GM23248 (cell line): ENCODE data around the gene CAMTA2. TPM values are rescaled to one million over a fixed set of nuclear protein-coding genes. Genes with fewer than 3 reads are reported as not detected.
A peak's percentile ranks its signal among the peaks of the same experiment; 100 is the strongest.

Source experiments
- DNase-seq: peaks from one replicate; pipeline ENCODE4 v3.0.0-alpha.2; 2015
- H2AFZ ChIP-seq: fragments of 200-600 bp; sonication (generic); 2 replicates; pipeline ENCODE4 v1.6.1; 2016; ENCODE audit warnings: antibody characterized with exemption
- H3F3A ChIP-seq: fragments of 200-600 bp; sonication (generic); 2 replicates; pipeline ENCODE4 v1.6.1; 2016; ENCODE audit warnings: mild to moderate bottlenecking, antibody characterized with exemption, mixed run types; ENCODE audit not compliant: insufficient read depth
- H3K27ac ChIP-seq: fragments of 200-600 bp; sonication (generic); 2 replicates; pipeline ENCODE4 v1.5.1; 2016; ENCODE audit warnings: mild to moderate bottlenecking
- H3K27me3 ChIP-seq: fragments of 200-600 bp; sonication (generic); replicated peaks from 2 replicates; pipeline ENCODE4 v1.6.1; 2016; ENCODE audit warnings: mild to moderate bottlenecking; ENCODE audit not compliant: insufficient read depth
- H3K36me3 ChIP-seq: fragments of 200-600 bp; sonication (generic); 2 replicates; pipeline ENCODE4 v1.6.1; 2016; ENCODE audit warnings: low read depth, mild to moderate bottlenecking
- H3K4me1 ChIP-seq: fragments of 200-600 bp; sonication (generic); 2 replicates; pipeline ENCODE4 v1.6.1; 2016; ENCODE audit warnings: mild to moderate bottlenecking; ENCODE audit not compliant: insufficient read depth
- H3K4me2 ChIP-seq: fragments of 200-600 bp; sonication (generic); one replicate; pipeline ENCODE4 v1.6.1; 2016; ENCODE audit warnings: mild to moderate bottlenecking; ENCODE audit not compliant: unreplicated experiment
- H3K4me3 ChIP-seq: fragments of 200-600 bp; sonication (generic); 2 replicates; pipeline ENCODE4 v1.5.1; 2016; ENCODE audit warnings: mild to moderate bottlenecking
- H3K79me2 ChIP-seq: fragments of 200-600 bp; sonication (generic); 2 replicates; pipeline ENCODE4 v1.6.1; 2016; ENCODE audit warnings: mild to moderate bottlenecking; ENCODE audit not compliant: insufficient read depth
- H3K9ac ChIP-seq: fragments of 200-600 bp; sonication (generic); 2 replicates; pipeline ENCODE4 v1.6.1; 2016; ENCODE audit warnings: mild to moderate bottlenecking
- H3K9me2 ChIP-seq: fragments of 200-600 bp; sonication (generic); 2 replicates; pipeline ENCODE4 v1.6.1; 2016; ENCODE audit warnings: mixed run types, mild to moderate bottlenecking, moderate library complexity; ENCODE audit not compliant: insufficient read depth
- H3K9me3 ChIP-seq: fragments of 200-600 bp; sonication (generic); one replicate; pipeline ENCODE4 v1.6.1; 2017; ENCODE audit warnings: low read depth
- H4K20me1 ChIP-seq: fragments of 200-600 bp; sonication (generic); 2 replicates; pipeline ENCODE4 v1.6.0; 2016; ENCODE audit not compliant: insufficient read depth
- EZH2 ChIP-seq: fragments of 200-600 bp; sonication (generic); IDR thresholded peaks from 2 replicates; pipeline ENCODE4 v1.6.1; 2018; ENCODE audit warnings: antibody characterized with exemption, mild to moderate bottlenecking; ENCODE audit not compliant: insufficient read depth, poor library complexity, severe bottlenecking
- EZH2phosphoT487 ChIP-seq: fragments of 200-600 bp; sonication (generic); IDR thresholded peaks from 2 replicates; pipeline ENCODE4 v1.6.1; 2018; ENCODE audit warnings: antibody characterized with exemption, moderate library complexity, mild to moderate bottlenecking, low read depth; ENCODE audit not compliant: insufficient read depth
- WGBS, 2 experiments: methylation state at CpG; one replicate each; pipeline ENCODE4 v1.1.6; 2015 to 2017; ENCODE audit warnings: low lambda C conversion rate in 2 of 2, low coverage in 1 of 2; ENCODE audit errors: missing lambda C conversion rate in 2 of 2; 5-methylcytosine and 5-hydroxymethylcytosine counted together
- in situ Hi-C: fragments of 300-500 bp; cut with MboI; formaldehyde crosslinking; loops from 2 replicates; pipeline ENCODE4 v1.15.0; 2020
- polyA plus RNA-seq: library from polyadenylated mRNA; unstranded; fragments of >200 nt; fragmentation: Nextera tagmentation; extraction: Ambion mirVana; gene quantifications from 2 replicates; pipeline ENCODE4 v1.2.1, GENCODE V29; 2016
- total RNA-seq: library from RNA; depleted of rRNA; stranded (reverse); fragments of >200 nt; shearing (Covaris generic); gene quantifications from 2 replicates; pipeline ENCODE4 v1.2.3, GENCODE V29; 2014

The CAMTA2 gene
- total and polyA plus RNA-seq, 2 experiments from 2014 or later, result 10.1 to 28.8 TPM

- in situ Hi-C loops, result no loop called here
- Histone ChIP-seq H3K79me2 (peaks cover 19% of the 10 kb centered on the region), H2AFZ (no peak overlapping the region)
Measured at GRCh38 chr17:4935650-4936049, 51.8 kb downstream of the CAMTA2 start.

GRCh38 chr17:4934173-4934979, 53.1 kb downstream of the CAMTA2 start:
- Histone ChIP-seq H2AFZ (no peak overlapping the region), H4K20me1 (no peaks in the 10 kb centered on the region), H3K4me2 (no peak overlapping the region), H3K4me3 (no peak overlapping the region), H3K4me1 (peaks cover 6% of the 10 kb centered on the region; the same call in 1 of the 2 replicates), H3F3A (no peaks in the 10 kb centered on the region), H3K9me3 (no peaks in the 10 kb centered on the region), H3K9ac (peak overlapping the region; percentile 46; the same call in 1 of the 2 replicates), H3K79me2 (peaks cover 16% of the 10 kb centered on the region), H3K36me3 (no peaks in the 10 kb centered on the region), H3K27ac (no peak overlapping the region), H3K27me3 (no peaks in the 10 kb centered on the region), H3K9me2 (no peaks in the 10 kb centered on the region)
- 34 to 37% methylated on average over 14 of the region's 14 CpGs for WGBS, 2 experiments
- TF ChIP-seq EZH2, result no peak
- no peak for TF ChIP-seq EZH2phosphoT487
- DNase-seq, result peak; percentile 63
- in situ Hi-C loops, result no loop called here

More at GRCh38 chr17:4935650-4936049, 51.8 kb downstream of the CAMTA2 start:
- no peaks in the 10 kb centered on the region for H3K36me3 ChIP-seq
- no peak overlapping the region for H3K9ac ChIP-seq
- DNase-seq, result no peak
- H3K27me3 ChIP-seq, result no peaks in the 10 kb centered on the region
- TF ChIP-seq EZH2phosphoT487 (no peak), EZH2 (no peak)
- no peak overlapping the region for H3K4me3 ChIP-seq
- H3K9me3 ChIP-seq, result no peaks in the 10 kb centered on the region
- H3K27ac ChIP-seq, result no peak overlapping the region
- no peak overlapping the region for H3K4me2 ChIP-seq
- H3F3A ChIP-seq, result peaks cover 4% of the 10 kb centered on the region; the same call in 1 of the 2 replicates
- H4K20me1 ChIP-seq, result no peaks in the 10 kb centered on the region
- peaks cover 6% of the 10 kb centered on the region; the same call in 1 of the 2 replicates for H3K4me1 ChIP-seq
- H3K9me2 ChIP-seq, result no peaks in the 10 kb centered on the region

GRCh38 chr17:4933646-4934045, 53.8 kb downstream of the CAMTA2 start:
- no peaks in the 10 kb centered on the region for H3F3A ChIP-seq
- peaks cover 2% of the 10 kb centered on the region; the same call in 1 of the 2 replicates for H3K4me1 ChIP-seq
- 85 to 86% methylated on average over 6 to 16 of the region's 16 CpGs for WGBS, 2 experiments
- H3K9me2 ChIP-seq, result no peaks in the 10 kb centered on the region
- in situ Hi-C loops, result no loop called here
- H3K27ac ChIP-seq, result no peak overlapping the region
- TF ChIP-seq EZH2phosphoT487, result no peak
- TF ChIP-seq EZH2, result no peak
- no peaks in the 10 kb centered on the region for H3K9me3 ChIP-seq
- no peak overlapping the region for H3K4me2 ChIP-seq
- no peaks in the 10 kb centered on the region for H4K20me1 ChIP-seq
- no peak for DNase-seq
- H3K79me2 ChIP-seq, result peaks cover 9% of the 10 kb centered on the region
- no peak overlapping the region for H2AFZ ChIP-seq
- H3K36me3 ChIP-seq, result no peaks in the 10 kb centered on the region
- H3K27me3 ChIP-seq, result no peaks in the 10 kb centered on the region
- H3K9ac ChIP-seq, result 0 out of 2 replicates have a peak overlapping the region, but pooled peaks have one; percentile 46
- H3K4me3 ChIP-seq, result no peak overlapping the region

- Histone ChIP-seq H3K4me3 (no peak overlapping the region), H3K79me2 (peaks cover under 1% of the 10 kb centered on the region; the same call in 1 of the 2 replicates), H3K9ac (no peak overlapping the region), H3K27ac (no peak overlapping the region), H3K9me3 (no peaks in the 10 kb centered on the region), H2AFZ (no peak overlapping the region), H3K9me2 (no peaks in the 10 kb centered on the region), H3F3A (no peaks in the 10 kb centered on the region), H4K20me1 (no peaks in the 10 kb centered on the region), H3K4me2 (no peak overlapping the region), H3K27me3 (no peaks in the 10 kb centered on the region), H3K4me1 (no peaks in the 10 kb centered on the region), H3K36me3 (no peaks in the 10 kb centered on the region)
- WGBS, 2 experiments, result 83 to 88% methylated on average over 12 of the region's 12 CpGs
- DNase-seq, result no peak
- in situ Hi-C loops, result no loop called here
- TF ChIP-seq EZH2 (no peak), EZH2phosphoT487 (no peak)
Measured at GRCh38 chr17:4932756-4933155, 54.7 kb downstream of the CAMTA2 start.
